Fibroblast of lung (primary cell): ENCODE measurements around the gene TRIM32. TPM values are rescaled to one million over a fixed set of nuclear protein-coding genes. Genes with fewer than 3 reads are reported as not detected.

ENCODE experiments used
- DNase-seq, 2 donors: peaks; one replicate each; pipeline versions ENCODE4 v3.0.0 to v3.0.0-alpha.2; 2010; ENCODE audit warnings: low read depth in 2 of 2
- H2AFZ ChIP-seq: 2 replicates; pipeline ENCODE4 v1.5.1; 2012; ENCODE audit warnings: low read length, control low read depth, inconsistent platforms
- H3K27ac ChIP-seq: 2 replicates; pipeline ENCODE4 v1.5.1; 2011; ENCODE audit warnings: low read length, control low read depth; ENCODE audit not compliant: insufficient read depth
- H3K27me3 ChIP-seq: 2 replicates; pipeline ENCODE4 v1.5.1; 2011; ENCODE audit warnings: mild to moderate bottlenecking, low read length; ENCODE audit not compliant: control insufficient read depth, insufficient read depth
- H3K36me3 ChIP-seq: 2 replicates; pipeline ENCODE4 v1.5.1; 2011; ENCODE audit warnings: low read length; ENCODE audit not compliant: control insufficient read depth, insufficient read depth
- H3K4me1 ChIP-seq: 2 replicates; pipeline ENCODE4 v1.5.1; 2011; ENCODE audit warnings: low read length; ENCODE audit not compliant: control insufficient read depth, insufficient read depth; ENCODE audit errors: extremely low read depth
- H3K4me2 ChIP-seq: 2 replicates; pipeline ENCODE4 v1.5.1; 2011; ENCODE audit warnings: low read length, control low read depth; ENCODE audit not compliant: insufficient read depth; ENCODE audit errors: extremely low read depth
- H3K4me3 ChIP-seq, 4 experiments: fragments of 200-600 bp in 1 of 4; sonication (generic) in 1 of 4; replicated peaks in 1 of 4; 2 replicates each; pipeline ENCODE4 v1.5.1; 2011 to 2016; ENCODE audit warnings: low read length in 4 of 4, low read depth in 3 of 4, mild to moderate bottlenecking in 3 of 4, control low read depth in 2 of 4, inconsistent platforms in 1 of 4, mixed read lengths in 1 of 4; ENCODE audit not compliant: insufficient read depth in 1 of 4; ENCODE audit errors: control extremely low read depth in 1 of 4
- H3K79me2 ChIP-seq: 2 replicates; pipeline ENCODE4 v1.5.1; 2012; ENCODE audit warnings: mild to moderate bottlenecking, low read length, inconsistent platforms; ENCODE audit not compliant: control insufficient read depth, insufficient read depth
- H3K9ac ChIP-seq: 2 replicates; pipeline ENCODE4 v1.5.1; 2011; ENCODE audit warnings: mild to moderate bottlenecking, low read length, control low read depth; ENCODE audit not compliant: insufficient read depth
- H3K9me3 ChIP-seq: 2 replicates; pipeline ENCODE4 v1.5.1; 2012; ENCODE audit warnings: low read depth, low read length; ENCODE audit not compliant: control insufficient read depth, insufficient read depth
- H4K20me1 ChIP-seq: 2 replicates; pipeline ENCODE4 v1.5.1; 2011; ENCODE audit warnings: low read length; ENCODE audit not compliant: control insufficient read depth, insufficient read depth; ENCODE audit errors: extremely low read depth
- CTCF ChIP-seq, 2 donors: IDR thresholded peaks in 1 of 2; conservative IDR thresholded peaks in 1 of 2; 1 replicate in 1 of 2; 2 replicates in 1 of 2; pipeline ENCODE4 v1.5.1; 2011 to 2012; ENCODE audit warnings: low read length in 2 of 2, control low read depth in 1 of 2, inconsistent platforms in 1 of 2, low read depth in 1 of 2, mild to moderate bottlenecking in 1 of 2
- EZH2 ChIP-seq: IDR thresholded peaks from 2 replicates; pipeline ENCODE4 v1.5.1; 2012; ENCODE audit warnings: low read length, control low read depth, mild to moderate bottlenecking; ENCODE audit errors: missing control alignments
- polyA plus RNA-seq, 2 donors: library from polyadenylated mRNA; depleted of rRNA in 1 of 2; stranded (reverse) in 1 of 2; unstranded in 1 of 2; fragments of >200 nt; gene quantifications; 2 replicates each; pipeline ENCODE4 v1.2.1, GENCODE V29; 2011 to 2012; ENCODE audit warnings: missing spikeins in 1 of 2
- total RNA-seq: library from RNA; depleted of rRNA; stranded (reverse); fragments of >200 nt; gene quantifications from 2 replicates; pipeline ENCODE4 v1.2.1, GENCODE V29; 2014

TRIM32 gene
- total and polyA plus RNA-seq, 2 donors (not counting 1 experiment from before 2014, with no cell fraction given), result 18.9 to 23.8 TPM

- Histone ChIP-seq H3K4me3 (no peak overlapping the region), H3K4me1 (no peaks in the 10 kb centered on the region), H3K79me2 (no peaks in the 10 kb centered on the region), H3K9me3 (no peaks in the 10 kb centered on the region), H3K27me3 (no peaks in the 10 kb centered on the region), H2AFZ (no peak overlapping the region), H4K20me1 (no peaks in the 10 kb centered on the region), H3K9ac (no peak overlapping the region), H3K4me2 (no peak overlapping the region), H3K36me3 (no peaks in the 10 kb centered on the region), H3K27ac (no peak overlapping the region)
- no peak for DNase-seq
- TF ChIP-seq CTCF (conservative IDR thresholded peaks at IDR 0.05 in 1 of 2, IDR thresholded peaks at IDR 0.05 in 1 of 2; ENCODE audit: low read depth in 1 of 2, low read length in 2 of 2), result no peak
- TF ChIP-seq EZH2, result no peak
These were observed 28.8 kb upstream of the TRIM32 start for GRCh38 chr9:116658265-116658664.

GRCh38 chr9:116661037-116661954 lies 25.8 kb upstream of the TRIM32 start:
- peak; percentile 72 to 87 for DNase-seq
- Histone ChIP-seq H4K20me1 (no peaks in the 10 kb centered on the region), H3K4me1 (no peaks in the 10 kb centered on the region), H3K79me2 (no peaks in the 10 kb centered on the region), H3K27ac (no peak overlapping the region), H3K4me2 (no peak overlapping the region), H3K9me3 (no peaks in the 10 kb centered on the region), H3K36me3 (no peaks in the 10 kb centered on the region), H3K9ac (no peak overlapping the region), H3K27me3 (no peaks in the 10 kb centered on the region), H3K4me3 (no peak overlapping the region), H2AFZ (no peak overlapping the region)
- TF ChIP-seq EZH2, result no peak
- TF ChIP-seq CTCF (conservative IDR thresholded peaks at IDR 0.05 in 1 of 2, IDR thresholded peaks at IDR 0.05 in 1 of 2; ENCODE audit: low read depth in 1 of 2, low read length in 2 of 2), result peak; percentile 70 to 76

GRCh38 chr9:116662646-116663310 lies 24.3 kb upstream of the TRIM32 start:
- no peaks in the 10 kb centered on the region for H4K20me1 ChIP-seq
- H3K9me3 ChIP-seq, result no peaks in the 10 kb centered on the region
- H3K9ac ChIP-seq, result no peak overlapping the region
- H3K4me1 ChIP-seq, result no peaks in the 10 kb centered on the region
- no peaks in the 10 kb centered on the region for H3K36me3 ChIP-seq
- no peaks in the 10 kb centered on the region for H3K27me3 ChIP-seq
- H3K4me3 ChIP-seq, result no peak overlapping the region
- H2AFZ ChIP-seq, result no peak overlapping the region
- no peak for TF ChIP-seq CTCF (conservative IDR thresholded peaks at IDR 0.05 in 1 of 2, IDR thresholded peaks at IDR 0.05 in 1 of 2; ENCODE audit: low read depth in 1 of 2, low read length in 2 of 2)
- TF ChIP-seq EZH2, result no peak
- no peak overlapping the region for H3K4me2 ChIP-seq
- DNase-seq, result peak in 1 of 2 donors; percentile 65
- no peak overlapping the region for H3K27ac ChIP-seq
- H3K79me2 ChIP-seq, result no peaks in the 10 kb centered on the region
